ENCODE results near the gene AP2A2.

Gene AP2A2

GRCh38 chr11:954392-955153 lies 28.9 kb downstream of the AP2A2 start:
- no peak for DNase-seq (ENCODE audit: low read depth)

- DNase-seq (ENCODE audit: low read depth), result no peak
These were observed 29.7 kb downstream of the AP2A2 start for GRCh38 chr11:955154-956063.

- no peak for DNase-seq (ENCODE audit: low read depth)
These were observed 31.7 kb downstream of the AP2A2 start for GRCh38 chr11:957212-957920.

- no peak for DNase-seq (ENCODE audit: low read depth)
These were observed 32.4 kb downstream of the AP2A2 start for GRCh38 chr11:958101-958500.

- no peak for DNase-seq (ENCODE audit: low read depth)
These were observed 33.4 kb downstream of the AP2A2 start for GRCh38 chr11:959027-959426.

- DNase-seq (ENCODE audit: low read depth), result no peak
These were observed 33.9 kb downstream of the AP2A2 start for GRCh38 chr11:959608-960007.

- peak; percentile 68 for DNase-seq (ENCODE audit: low read depth)
These were observed 35.7 kb downstream of the AP2A2 start for GRCh38 chr11:961310-961920.

DNA sequence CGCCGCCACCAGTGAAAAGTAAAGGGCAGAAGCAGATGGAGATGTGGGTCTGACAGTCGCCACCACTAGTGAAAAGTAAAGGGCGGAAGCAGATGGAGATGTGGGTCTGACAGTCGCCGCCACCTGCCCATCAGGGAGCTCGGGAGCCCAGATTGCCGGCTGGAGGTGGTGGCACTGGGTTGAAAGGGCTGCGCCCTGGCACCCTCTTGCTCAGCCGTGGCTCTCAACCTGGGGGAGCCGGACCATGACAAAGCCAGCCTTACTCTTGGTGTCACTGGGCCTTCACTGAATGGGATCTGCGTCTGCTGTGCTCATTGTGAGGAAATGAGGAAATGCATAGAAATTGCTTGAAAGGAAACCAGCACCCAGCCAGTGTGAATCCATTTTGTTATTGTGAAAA lies 36.3 kb downstream of the AP2A2 start:
- DNase-seq (ENCODE audit: low read depth), result peak; percentile 61

- peak; percentile 22 for DNase-seq (ENCODE audit: low read depth)
These were observed 37.0 kb downstream of the AP2A2 start for GRCh38 chr11:962688-963087.

DNA sequence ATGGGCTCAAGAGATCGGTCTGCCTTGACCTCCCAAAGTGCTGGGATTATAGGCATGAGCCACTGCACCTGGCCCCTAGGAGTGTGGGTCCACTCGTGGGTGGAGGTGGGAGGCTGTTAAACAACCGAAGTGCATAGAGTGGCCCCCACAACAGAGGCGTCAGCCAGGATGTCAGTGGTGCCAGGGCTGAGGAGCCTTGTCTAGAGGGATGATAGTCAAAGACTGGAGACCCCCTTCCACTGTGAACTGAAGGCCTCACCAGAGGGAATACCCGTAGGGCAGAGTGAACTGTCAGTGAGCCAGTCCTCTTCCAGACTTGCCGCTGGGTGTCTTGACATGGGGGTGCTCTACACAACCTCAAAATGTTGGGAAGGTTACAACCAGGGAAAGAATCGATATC lies 38.2 kb downstream of the AP2A2 start:
- DNase-seq (ENCODE audit: low read depth), result no peak

- no peak for DNase-seq (ENCODE audit: low read depth)
These were observed 39.6 kb downstream of the AP2A2 start for GRCh38 chr11:965206-965775.

- DNase-seq (ENCODE audit: low read depth), result no peak
These were observed 42.5 kb downstream of the AP2A2 start for GRCh38 chr11:967995-968751.

DNA sequence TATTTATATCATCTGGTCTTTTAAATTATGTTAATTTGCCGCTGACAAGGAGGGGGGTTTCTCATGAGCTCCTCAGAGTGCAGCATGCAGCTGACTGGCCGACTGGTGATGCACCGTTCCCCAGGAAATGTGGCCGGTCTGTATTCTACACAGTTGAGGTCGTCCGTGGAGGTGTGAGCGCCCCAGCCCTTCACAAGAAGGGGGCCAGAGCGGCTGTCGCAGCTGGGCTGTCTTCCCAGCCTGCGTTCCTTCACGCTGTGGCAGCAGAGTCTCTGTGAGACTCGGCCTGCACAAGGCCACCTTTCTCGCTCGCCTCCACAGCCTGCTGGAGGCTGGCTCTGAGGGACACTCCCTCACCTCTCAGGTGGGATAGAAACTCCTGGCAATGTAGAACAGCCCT lies 43.2 kb downstream of the AP2A2 start:
- no peak for DNase-seq (ENCODE audit: low read depth)

GRCh38 chr11:969651-970205 lies 44.1 kb downstream of the AP2A2 start:
- no peak for DNase-seq (ENCODE audit: low read depth)

DNA sequence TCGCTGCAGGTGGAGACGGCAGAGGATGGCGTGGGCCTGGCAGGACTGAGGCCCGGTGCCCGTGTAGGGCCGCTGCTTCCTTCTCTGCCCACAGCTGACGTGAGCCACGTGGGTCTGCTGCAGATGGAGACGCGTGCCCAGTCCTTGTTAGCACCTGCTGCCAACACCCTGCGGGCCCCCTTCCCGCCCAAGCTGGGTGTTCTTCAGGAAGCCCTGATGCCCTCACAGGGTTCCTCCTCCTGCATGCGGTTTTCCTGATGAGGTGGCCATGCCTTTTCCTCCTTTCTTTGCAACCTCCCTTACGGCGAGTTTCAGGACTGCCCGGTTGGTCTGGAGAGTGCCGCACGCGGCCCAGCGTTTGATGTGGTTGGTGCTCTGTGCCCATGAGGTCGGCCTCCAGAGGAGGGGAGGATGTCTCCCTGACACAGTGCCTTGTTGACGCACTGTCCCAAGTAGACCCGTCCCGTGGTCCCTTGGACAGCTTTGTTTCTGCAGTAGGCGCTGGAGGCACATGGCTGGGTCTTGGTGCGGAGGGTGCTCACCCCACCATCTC lies 44.7 kb downstream of the AP2A2 start:
- DNase-seq (ENCODE audit: low read depth), result no peak

DNA sequence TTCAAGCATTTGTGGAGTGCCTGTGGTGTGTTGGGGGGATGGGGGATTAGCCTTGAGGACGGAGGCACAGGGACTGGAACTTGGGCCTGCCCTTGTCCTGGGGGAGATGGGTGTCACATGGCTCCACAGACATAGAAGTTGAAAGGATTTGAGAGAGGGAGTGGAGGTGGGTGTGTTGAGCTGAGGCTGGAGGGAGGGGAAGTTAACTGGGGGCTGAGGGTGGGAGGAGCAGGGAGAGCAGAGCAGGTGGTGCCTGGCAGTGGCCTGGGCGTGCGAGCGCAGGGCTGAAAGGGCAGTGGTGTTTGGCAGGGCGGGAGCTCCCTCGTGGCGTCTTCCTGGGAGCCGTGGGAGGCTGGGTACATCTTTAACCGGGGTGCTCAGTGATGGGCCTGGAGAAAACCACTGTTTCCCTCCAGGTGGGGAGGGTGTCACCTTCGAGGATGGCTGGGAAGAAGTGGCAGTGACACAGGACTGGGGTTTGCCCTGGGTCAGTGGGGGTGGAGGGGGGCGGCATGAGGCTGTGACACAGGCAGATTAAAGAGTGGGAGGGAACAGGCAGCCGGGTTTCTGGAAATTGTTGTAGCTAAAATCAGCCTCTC lies 45.5 kb downstream of the AP2A2 start:
- no peak for DNase-seq (ENCODE audit: low read depth)

GRCh38 chr11:971731-972365 lies 46.2 kb downstream of the AP2A2 start:
- DNase-seq (ENCODE audit: low read depth), result no peak

DNA sequence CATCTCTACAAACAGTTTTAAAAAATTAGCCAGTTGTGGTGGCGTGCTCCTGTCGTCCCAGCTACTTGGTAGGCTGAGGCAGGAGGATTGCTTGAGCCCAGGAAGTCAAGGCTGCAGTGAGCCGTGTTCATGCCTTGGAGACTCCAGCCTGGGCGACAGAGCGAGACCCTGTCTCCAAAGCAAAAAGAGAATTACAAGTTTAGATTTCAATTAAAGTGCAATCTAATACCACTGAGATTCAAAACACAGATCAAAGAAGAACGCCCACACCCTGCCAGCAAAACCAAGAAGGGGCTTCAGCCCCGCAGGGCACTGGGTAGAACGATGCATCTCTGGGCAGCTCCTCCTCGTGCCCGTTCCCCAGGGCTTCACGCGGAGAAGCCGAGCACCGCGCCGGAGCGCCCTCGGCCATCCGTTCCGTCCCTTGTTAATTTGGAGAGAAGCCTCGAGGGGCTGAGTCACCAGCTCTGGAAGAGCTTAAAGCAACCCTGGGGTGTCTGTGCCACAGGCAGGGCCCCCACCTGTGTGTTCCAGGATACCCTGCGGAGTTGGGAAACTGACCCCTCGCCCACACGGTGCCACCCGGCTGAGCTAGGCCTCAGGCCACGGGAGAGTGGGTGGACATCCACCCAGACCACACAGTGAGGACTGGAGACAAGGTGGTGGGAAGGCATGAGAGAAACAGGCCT lies 47.0 kb downstream of the AP2A2 start:
- DNase-seq (ENCODE audit: low read depth), result no peak

- DNase-seq (ENCODE audit: low read depth), result no peak
These were observed 47.6 kb downstream of the AP2A2 start for GRCh38 chr11:973237-973636.

All from CMK (cell line).